Activated CD8-positive, alpha-beta T cell treated with anti-CD3 and anti-CD28 coated beads, Interleukin-2, amount 10 ng/mL, durations not matched to agents 7 days and 5 days (primary cell): ENCODE measurements around the gene ADAT3. TPM values are rescaled to one million over a fixed set of nuclear protein-coding genes. Genes with fewer than 3 reads are reported as not detected.

ENCODE experiments used
- ATAC-seq: fragments of 150-1000 bp; cut with Tn5 transposase; one replicate; pipeline ENCODE4 v1.10.0; 2021; ENCODE audit warnings: moderate library complexity
- CTCF ChIA-PET: fragments of 350-600 bp; sonication (Branson Sonifier 250); formaldehyde crosslinking; loops from one replicate; lab custom pipeline; 2021; ENCODE audit warnings: antibody characterized with exemption; lab: Charles Lee
- POLR2A ChIA-PET: fragments of 350-600 bp; sonication (Branson Sonifier 250); formaldehyde crosslinking; loops from one replicate; lab custom pipeline; 2021; ENCODE audit warnings: antibody characterized with exemption; lab: Charles Lee
- DNase-seq: peaks from one replicate; pipeline ENCODE4 v3.0.0-alpha.2; 2020
- H3K27ac Mint-ChIP-seq: one replicate; pipeline ENCODE4 v1.8.0; 2021; ENCODE audit warnings: mild to moderate bottlenecking, mixed read lengths
- H3K27me3 Mint-ChIP-seq: one replicate; pipeline ENCODE4 v1.8.0; 2021; ENCODE audit warnings: low read depth, mixed read lengths
- H3K36me3 Mint-ChIP-seq: one replicate; pipeline ENCODE4 v1.8.0; 2021; ENCODE audit warnings: low read depth, mixed read lengths
- H3K4me1 Mint-ChIP-seq: one replicate; pipeline ENCODE4 v1.8.0; 2021; ENCODE audit warnings: low read depth, mixed read lengths
- H3K4me3 Mint-ChIP-seq: one replicate; pipeline ENCODE4 v1.8.0; 2021; ENCODE audit warnings: mild to moderate bottlenecking, mixed read lengths
- H3K9me3 Mint-ChIP-seq: one replicate; pipeline ENCODE4 v1.8.0; 2022; ENCODE audit warnings: mixed read lengths; ENCODE audit not compliant: insufficient read depth
- total RNA-seq, 2 experiments: library from RNA; stranded (reverse); gene quantifications; one replicate each; pipeline ENCODE4 v1.2.3, GENCODE V29; 2021

The ADAT3 gene
- total RNA-seq, 2 experiments from 2014 or later, result 9.9 to 11.0 TPM

DNA sequence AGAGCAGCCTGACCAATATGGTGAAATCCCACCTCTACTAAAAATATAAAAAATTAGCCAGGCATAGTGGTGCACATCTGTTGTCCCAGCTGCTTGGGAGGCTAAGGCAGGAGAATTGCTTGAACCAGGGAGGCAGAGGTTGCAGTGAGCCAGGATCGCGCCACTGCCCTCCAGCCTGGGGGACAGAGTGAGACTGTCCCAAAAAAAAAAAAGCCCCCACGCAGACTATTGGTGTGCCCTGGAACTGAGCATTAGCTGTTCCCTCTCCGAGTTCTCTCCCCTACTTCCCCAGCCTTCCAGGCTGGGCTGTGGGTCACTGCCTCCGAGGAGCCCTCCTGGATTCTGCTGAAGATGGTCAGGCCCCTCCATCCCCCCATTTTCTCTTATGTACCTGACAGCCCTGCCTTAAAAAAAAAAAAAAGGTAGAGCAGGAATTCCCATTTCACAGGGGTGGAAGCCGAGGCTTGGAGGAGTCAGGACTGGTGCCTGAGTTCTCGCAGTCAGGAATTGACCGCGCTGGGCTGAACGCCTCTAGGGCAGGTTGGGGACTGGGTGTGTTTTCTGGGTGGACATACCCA lies 1.9 kb downstream of the ADAT3 start:
- ChIA-PET POLR2A (no interaction called here), CTCF (interaction anchor here (0.8 kb wide), 1 partner anchor 23 kb away, joined by 3 read pairs; no protein-coding TSS in a partner anchor)
- no peaks in the 10 kb centered on the region for H3K9me3 Mint-ChIP-seq
- H3K27me3 Mint-ChIP-seq, result no peaks in the 10 kb centered on the region
- H3K4me3 Mint-ChIP-seq, result no peak overlapping the region
- ATAC-seq (no peak), DNase-seq (no peak)
- H3K36me3 Mint-ChIP-seq, result peaks cover 7% of the 10 kb centered on the region
- H3K27ac Mint-ChIP-seq, result no peak overlapping the region
- H3K4me1 Mint-ChIP-seq, result peaks cover 51% of the 10 kb centered on the region

- Mint-ChIP-seq H3K27ac (no peak overlapping the region), H3K36me3 (peaks cover 7% of the 10 kb centered on the region), H3K4me3 (no peak overlapping the region), H3K4me1 (peaks cover 51% of the 10 kb centered on the region), H3K27me3 (no peaks in the 10 kb centered on the region), H3K9me3 (no peaks in the 10 kb centered on the region)
- ChIA-PET CTCF (interaction anchor here (0.8 kb wide), 1 partner anchor 22 kb away, joined by 3 read pairs; no protein-coding TSS in a partner anchor), POLR2A (interaction anchor here (1.3 kb wide), 1 partner anchor 10 kb away, joined by 3 read pairs; no protein-coding TSS in a partner anchor)
- no peak for ATAC-seq
- DNase-seq, result no peak
Observed at GRCh38 chr19:1907563-1908363, 2.6 kb downstream of the ADAT3 start.

GRCh38 chr19:1908364-1908678 lies 3.1 kb downstream of the ADAT3 start:
- Mint-ChIP-seq H3K9me3 (no peaks in the 10 kb centered on the region), H3K36me3 (peaks cover 10% of the 10 kb centered on the region), H3K27ac (no peak overlapping the region), H3K27me3 (no peaks in the 10 kb centered on the region), H3K4me1 (peaks cover 46% of the 10 kb centered on the region), H3K4me3 (no peak overlapping the region)
- CTCF ChIA-PET, result no interaction called here
- DNase-seq (no peak), ATAC-seq (no peak)
- POLR2A ChIA-PET, result interaction anchor here (0.6 to 1.3 kb wide), 2 partner anchors 11 to 12 kb away, joined by 3 read pairs; no protein-coding TSS in a partner anchor

DNA sequence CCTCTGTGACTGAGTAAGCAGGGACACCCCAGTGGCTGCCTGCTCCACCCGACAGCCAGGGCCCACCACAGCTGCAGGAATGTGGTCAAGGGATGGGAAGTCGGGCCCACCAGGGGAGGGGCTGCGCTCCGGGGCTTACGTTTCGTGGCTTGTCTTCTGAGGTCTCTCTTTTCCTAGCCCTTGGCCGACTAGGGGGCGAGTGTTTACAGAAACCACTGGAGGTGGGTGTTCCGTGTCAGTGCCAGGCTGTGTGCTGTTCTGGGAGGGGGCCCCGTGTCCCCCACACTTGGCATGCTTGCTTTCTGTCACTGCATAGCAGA lies 4.5 kb downstream of the ADAT3 start:
- DNase-seq (no peak), ATAC-seq (no peak)
- POLR2A ChIA-PET, result no interaction called here
- Mint-ChIP-seq H3K4me1 (peaks cover 33% of the 10 kb centered on the region), H3K27ac (peak overlapping the region; percentile 43), H3K9me3 (no peaks in the 10 kb centered on the region), H3K27me3 (no peaks in the 10 kb centered on the region), H3K36me3 (peaks cover 13% of the 10 kb centered on the region), H3K4me3 (no peak overlapping the region)
- CTCF ChIA-PET, result no interaction called here

GRCh38 chr19:1910177-1910576 lies 5.0 kb downstream of the ADAT3 start:
- POLR2A ChIA-PET, result no interaction called here
- H3K9me3 Mint-ChIP-seq, result no peaks in the 10 kb centered on the region
- peaks cover 30% of the 10 kb centered on the region for H3K4me1 Mint-ChIP-seq
- no peaks in the 10 kb centered on the region for H3K27me3 Mint-ChIP-seq
- no peak overlapping the region for H3K4me3 Mint-ChIP-seq
- ATAC-seq (no peak), DNase-seq (no peak)
- peaks cover 13% of the 10 kb centered on the region for H3K36me3 Mint-ChIP-seq
- CTCF ChIA-PET, result no interaction called here
- H3K27ac Mint-ChIP-seq, result peak overlapping the region; percentile 18

GRCh38 chr19:1911098-1911497 lies 5.9 kb downstream of the ADAT3 start:
- H3K4me3 Mint-ChIP-seq, result no peak overlapping the region
- DNase-seq, result no peak
- H3K4me1 Mint-ChIP-seq, result peaks cover 24% of the 10 kb centered on the region
- ChIA-PET POLR2A (no interaction called here), CTCF (no interaction called here)
- no peak for ATAC-seq
- no peaks in the 10 kb centered on the region for H3K27me3 Mint-ChIP-seq
- no peak overlapping the region for H3K27ac Mint-ChIP-seq
- peaks cover 7% of the 10 kb centered on the region for H3K36me3 Mint-ChIP-seq
- no peaks in the 10 kb centered on the region for H3K9me3 Mint-ChIP-seq

- DNase-seq, result no peak
- H3K27me3 Mint-ChIP-seq, result no peaks in the 10 kb centered on the region
- no peak for ATAC-seq
- ChIA-PET POLR2A (no interaction called here), CTCF (no interaction called here)
- H3K36me3 Mint-ChIP-seq, result peaks cover 7% of the 10 kb centered on the region
- no peak overlapping the region for H3K4me3 Mint-ChIP-seq
- H3K27ac Mint-ChIP-seq, result no peak overlapping the region
- no peaks in the 10 kb centered on the region for H3K9me3 Mint-ChIP-seq
- peaks cover 23% of the 10 kb centered on the region for H3K4me1 Mint-ChIP-seq
Observed at GRCh38 chr19:1911995-1912394, 6.8 kb downstream of the ADAT3 start.

- peaks cover 19% of the 10 kb centered on the region for H3K4me1 Mint-ChIP-seq
Observed at GRCh38 chr19:1912760-1913505, 7.7 kb downstream of the ADAT3 start.

DNA sequence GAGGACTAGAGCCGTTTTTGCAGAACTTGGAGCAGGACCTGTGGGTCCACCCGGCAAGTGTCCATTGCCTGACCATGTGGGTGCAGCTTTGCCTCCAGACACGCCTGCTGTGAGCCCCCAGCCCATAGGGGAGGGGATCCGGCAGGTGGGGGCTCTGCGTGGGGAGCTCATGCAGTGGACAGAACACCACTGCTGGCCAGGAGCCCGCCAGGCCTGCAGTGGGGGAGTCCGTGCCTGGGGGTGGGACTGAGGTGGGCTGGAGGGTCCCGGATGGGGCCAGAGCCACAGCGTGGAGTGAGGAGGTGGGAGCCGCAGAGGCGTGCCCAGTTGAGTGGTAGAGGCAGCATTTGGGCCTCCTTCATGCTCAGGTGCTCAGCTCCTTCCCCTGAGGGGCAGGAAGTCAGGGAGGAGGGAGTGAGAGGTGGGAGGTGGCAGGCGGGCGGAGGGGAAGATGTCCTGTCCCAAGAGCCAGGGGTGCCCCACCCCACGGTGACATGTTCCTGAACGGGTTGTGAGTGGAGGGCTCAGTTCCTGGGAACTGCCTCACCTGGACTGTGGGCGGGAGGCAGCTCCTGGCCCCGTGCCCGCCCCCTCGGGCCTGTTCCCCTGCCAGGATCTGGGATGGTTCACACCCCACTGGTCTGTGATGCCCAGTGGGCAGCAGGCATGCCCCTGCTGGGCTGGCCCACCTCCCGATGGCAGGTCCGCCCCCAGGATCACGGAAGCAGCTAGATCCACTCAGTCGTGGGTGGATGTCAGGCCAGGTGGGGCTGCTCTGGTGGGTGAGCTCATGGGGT lies 8.8 kb downstream of the ADAT3 start:
- ChIA-PET POLR2A (no interaction called here), CTCF (no interaction called here)
- H3K27ac Mint-ChIP-seq, result no peak overlapping the region
- ATAC-seq (no peak), DNase-seq (no peak)
- H3K4me3 Mint-ChIP-seq, result no peak overlapping the region
- no peaks in the 10 kb centered on the region for H3K9me3 Mint-ChIP-seq
- H3K27me3 Mint-ChIP-seq, result no peaks in the 10 kb centered on the region
- H3K36me3 Mint-ChIP-seq, result peaks cover 6% of the 10 kb centered on the region
- H3K4me1 Mint-ChIP-seq, result peaks cover 14% of the 10 kb centered on the region

More at GRCh38 chr19:1912760-1913505, 7.7 kb downstream of the ADAT3 start:
- DNase-seq (no peak), ATAC-seq (no peak)
- CTCF ChIA-PET, result no interaction called here
- no peak overlapping the region for H3K4me3 Mint-ChIP-seq
- no peaks in the 10 kb centered on the region for H3K9me3 Mint-ChIP-seq
- no peak overlapping the region for H3K27ac Mint-ChIP-seq
- no peaks in the 10 kb centered on the region for H3K27me3 Mint-ChIP-seq
- H3K36me3 Mint-ChIP-seq, result peaks cover 7% of the 10 kb centered on the region
- POLR2A ChIA-PET, result no interaction called here

- peaks cover 5% of the 10 kb centered on the region for H3K4me1 Mint-ChIP-seq
- no peak overlapping the region for H3K4me3 Mint-ChIP-seq
- ChIA-PET CTCF (interaction anchor here (1.0 kb wide), 1 partner anchor 18 kb away, joined by 3 read pairs; no protein-coding TSS in a partner anchor), POLR2A (no interaction called here)
- ATAC-seq, result no peak
- no peaks in the 10 kb centered on the region for H3K9me3 Mint-ChIP-seq
- H3K36me3 Mint-ChIP-seq, result peaks cover 6% of the 10 kb centered on the region
- no peak overlapping the region for H3K27ac Mint-ChIP-seq
- no peaks in the 10 kb centered on the region for H3K27me3 Mint-ChIP-seq
- DNase-seq, result no peak
Observed at GRCh38 chr19:1914826-1915341, 9.7 kb downstream of the ADAT3 start.

- ChIA-PET POLR2A (no interaction called here), CTCF (no interaction called here)
- no peak for ATAC-seq
- H3K36me3 Mint-ChIP-seq, result peaks cover 12% of the 10 kb centered on the region
- no peak for DNase-seq
- no peaks in the 10 kb centered on the region for H3K9me3 Mint-ChIP-seq
- H3K4me3 Mint-ChIP-seq, result no peak overlapping the region
- H3K27ac Mint-ChIP-seq, result no peak overlapping the region
- no peaks in the 10 kb centered on the region for H3K4me1 Mint-ChIP-seq
- no peaks in the 10 kb centered on the region for H3K27me3 Mint-ChIP-seq
Observed at GRCh38 chr19:1917146-1917545, 11.9 kb downstream of the ADAT3 start.
